Motor neuron (in vitro differentiated cells): ENCODE data around the gene HDDC3. TPM values are rescaled to one million over a fixed set of nuclear protein-coding genes. Genes with fewer than 3 reads are reported as not detected.
A peak's percentile ranks its signal among the peaks of the same experiment; 100 is the strongest.

Experiments used
- ATAC-seq, 8 experiments: fragments of 200-7000 bp; cut with Tn5 transposase; replicated peaks in 6 of 8; 2 replicates each; pipeline ENCODE4 v1.8.0; 2021; ENCODE audit warnings: mild to moderate bottlenecking in 8 of 8, moderate library complexity in 8 of 8
- H3K27ac ChIP-seq, 2 donors: fragments of 250-450 bp; sonication (Bioruptor Pico); 2 replicates each; pipeline ENCODE4 v1.9.0; 2021; ENCODE audit warnings: antibody characterized with exemption in 2 of 2, mild to moderate bottlenecking in 2 of 2, moderate library complexity in 1 of 2
- H3K4me1 ChIP-seq, 2 donors: fragments of 250-450 bp; sonication (Bioruptor Pico); replicated peaks in 1 of 2; 2 replicates each; pipeline ENCODE4 v1.6.1; 2021; ENCODE audit warnings: antibody characterized with exemption in 2 of 2, mild to moderate bottlenecking in 2 of 2, moderate library complexity in 1 of 2
- H3K4me3 ChIP-seq, 5 donors: fragments of 250-450 bp; sonication (Bioruptor Pico); 2 replicates each; pipeline ENCODE4 v1.9.0; 2021; ENCODE audit warnings: antibody characterized with exemption in 5 of 5, mild to moderate bottlenecking in 5 of 5, moderate library complexity in 4 of 5
- WGBS, 10 experiments: fragments of 450-650 bp; shearing (Covaris generic); methylation state at CpG; one replicate each; pipeline ENCODE4 v1.0.0; 2022; 5-methylcytosine and 5-hydroxymethylcytosine counted together
- in situ Hi-C, 9 experiments: fragments of 400-800 bp; cut with MboI; loops; one replicate each; pipeline ENCODE4 v1.15.0; 2021; ENCODE audit warnings: low sequenced_read_pairs in 9 of 9, low pct_unique_long_range_greater_than_20kb in 2 of 9; ENCODE audit not compliant: unreplicated experiment in 9 of 9
- total RNA-seq, 8 experiments: library from RNA; unstranded; fragments of 300-600 nt; gene quantifications; 2 replicates each; pipeline versions ENCODE4 v1.2.3 to v1.2.4, GENCODE V29; 2022

HDDC3 gene
- total RNA-seq, 8 experiments from 2014 or later, result 10.1 to 22.4 (median 13.6) TPM

DNA sequence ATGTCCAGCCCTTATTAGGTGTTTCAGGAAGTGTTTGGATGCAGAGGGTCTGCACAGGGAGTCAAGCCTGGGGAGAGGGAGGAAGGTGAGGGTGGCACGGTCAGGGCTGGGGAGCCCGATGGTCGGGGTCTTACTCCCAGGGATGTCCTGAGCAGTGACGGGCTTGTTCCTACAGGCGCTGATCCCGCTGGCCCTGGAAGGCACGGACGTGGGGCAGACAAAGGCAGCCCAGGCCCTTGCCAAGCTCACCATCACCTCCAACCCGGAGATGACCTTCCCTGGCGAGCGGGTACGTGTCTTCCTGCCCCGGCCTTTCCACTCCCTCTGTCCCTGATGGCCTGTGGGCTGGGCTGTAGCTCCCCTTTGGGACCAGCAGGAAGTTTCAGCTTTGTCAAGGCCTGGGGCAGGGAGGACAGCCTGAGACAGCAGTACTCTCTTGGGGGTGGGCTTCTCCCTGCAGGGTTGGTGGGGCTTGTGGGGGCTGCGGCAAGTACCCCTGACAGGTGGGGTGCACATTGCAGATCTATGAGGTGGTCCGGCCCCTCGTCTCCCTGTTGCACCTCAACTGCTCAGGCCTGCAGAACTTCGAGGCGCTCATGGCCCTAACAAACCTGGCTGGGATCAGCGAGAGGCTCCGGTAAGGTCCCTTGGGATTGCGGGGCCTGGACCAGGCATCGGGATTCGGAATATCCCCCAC is 17.8 kb upstream of the HDDC3 start:
- Histone ChIP-seq H3K4me3 (no peak overlapping the region), H3K4me1 (peaks cover 2% of the 10 kb centered on the region in 2 donors), H3K27ac (no peak overlapping the region)
- in situ Hi-C loops, result loop anchor here in 2 of 9 experiments (10.0 to 25.0 kb wide), 3 partner anchors 85 to 287 kb away; no protein-coding TSS in a partner anchor
- WGBS, 10 experiments, result 87 to 100% (median 90%) methylated on average over 1 to 12 of the region's 23 CpGs; no CpG with 5 or more reads in 7 of the 10 experiments
- ATAC-seq, result no peak

DNA sequence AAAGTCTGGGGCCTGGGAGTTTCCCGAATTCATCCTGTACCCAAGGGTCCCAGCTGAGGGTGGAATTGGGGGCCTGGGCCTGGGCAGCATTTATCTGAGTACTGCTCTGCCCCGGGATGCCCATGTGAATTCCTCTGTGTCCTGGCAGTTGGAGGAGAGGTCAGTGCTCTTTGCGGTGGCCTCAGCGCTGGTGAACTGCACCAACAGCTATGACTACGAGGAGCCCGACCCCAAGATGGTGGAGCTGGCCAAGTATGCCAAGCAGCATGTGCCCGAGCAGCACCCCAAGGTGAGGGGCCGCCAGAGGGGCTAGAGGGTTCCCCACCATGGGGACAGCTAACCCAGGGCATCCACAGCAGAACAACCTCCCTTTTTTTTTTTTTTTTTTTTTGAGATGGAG is 16.2 kb upstream of the HDDC3 start:
- Histone ChIP-seq H3K27ac (no peak overlapping the region), H3K4me1 (no peaks in the 10 kb centered on the region), H3K4me3 (no peak overlapping the region)
- ATAC-seq, result no peak
- 85 to 93% (median 90%) methylated on average over 2 to 4 of the region's 8 CpGs; no CpG with 5 or more reads in 7 of the 10 experiments for WGBS, 10 experiments
- in situ Hi-C loops, result no loop called here

DNA sequence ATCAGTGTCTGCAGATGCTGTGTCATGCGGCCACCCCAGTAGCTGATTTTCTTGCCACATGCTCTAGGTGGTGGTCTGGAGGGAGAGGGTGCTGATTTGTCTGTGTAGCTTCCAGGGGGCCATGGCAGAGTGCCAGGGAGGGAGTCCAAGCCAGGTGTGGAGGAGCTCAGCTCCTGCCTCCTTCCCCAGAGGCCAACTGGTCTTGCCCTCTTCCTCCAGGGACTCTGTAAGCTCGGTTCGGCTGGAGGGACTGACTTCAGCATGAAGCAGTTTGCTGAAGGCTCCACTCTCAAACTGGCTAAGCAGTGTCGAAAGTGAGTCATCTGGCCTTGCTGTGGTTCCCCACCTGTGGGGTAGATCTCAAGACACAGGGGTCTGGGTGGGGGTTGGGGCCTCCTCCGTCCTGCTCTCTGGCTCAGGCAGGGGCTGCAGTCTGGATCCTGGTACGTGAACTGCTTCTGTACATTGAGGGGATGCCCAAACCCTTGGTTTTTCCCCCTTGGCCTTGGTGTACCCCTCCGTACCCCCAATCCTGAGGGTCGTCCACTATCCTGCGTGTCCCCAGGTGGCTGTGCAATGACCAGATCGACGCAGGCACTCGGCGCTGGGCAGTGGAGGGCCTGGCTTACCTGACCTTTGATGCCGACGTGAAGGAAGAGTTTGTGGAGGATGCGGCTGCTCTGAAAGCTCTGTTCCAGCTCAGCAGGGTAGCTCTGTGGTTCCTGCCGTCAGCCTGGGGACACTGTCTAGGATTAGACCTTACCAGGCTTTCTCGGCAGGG is 15.4 kb upstream of the HDDC3 start:
- WGBS, 10 experiments, result 80 to 100% (median 100%) methylated on average over 2 to 10 of the region's 18 CpGs; no CpG with 5 or more reads in 3 of the 10 experiments
- Histone ChIP-seq H3K4me1 (no peaks in the 10 kb centered on the region), H3K27ac (no peak overlapping the region), H3K4me3 (no peak overlapping the region)
- in situ Hi-C loops, result no loop called here
- no peak for ATAC-seq

- H3K4me1 ChIP-seq, result no peaks in the 10 kb centered on the region
- ATAC-seq, result no peak
- no peak overlapping the region for H3K4me3 ChIP-seq
- WGBS, 10 experiments, result 61 to 100% (median 89%) methylated on average over 1 to 3 of the region's 8 CpGs; no CpG with 5 or more reads in 5 of the 10 experiments
- no peak overlapping the region for H3K27ac ChIP-seq
- in situ Hi-C loops, result no loop called here
Measured at GRCh38 chr15:90946941-90947576, 14.7 kb upstream of the HDDC3 start.

DNA sequence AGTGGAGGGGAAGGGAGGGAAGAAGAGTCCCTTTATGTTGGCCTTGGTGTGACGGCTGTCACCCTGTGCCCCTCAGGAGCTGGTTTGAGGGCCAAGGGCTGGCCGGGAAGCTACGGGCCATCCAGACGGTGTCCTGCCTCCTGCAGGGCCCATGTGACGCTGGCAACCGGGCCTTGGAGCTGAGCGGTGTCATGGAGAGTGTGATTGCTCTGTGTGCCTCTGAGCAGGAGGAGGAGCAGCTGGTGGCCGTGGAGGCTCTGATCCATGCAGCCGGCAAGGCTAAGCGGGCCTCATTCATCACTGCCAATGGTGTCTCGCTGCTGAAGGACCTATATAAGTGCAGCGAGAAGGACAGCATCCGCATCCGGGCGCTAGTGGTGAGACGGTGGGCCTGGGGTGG is 14.2 kb upstream of the HDDC3 start:
- in situ Hi-C loops, result no loop called here

DNA sequence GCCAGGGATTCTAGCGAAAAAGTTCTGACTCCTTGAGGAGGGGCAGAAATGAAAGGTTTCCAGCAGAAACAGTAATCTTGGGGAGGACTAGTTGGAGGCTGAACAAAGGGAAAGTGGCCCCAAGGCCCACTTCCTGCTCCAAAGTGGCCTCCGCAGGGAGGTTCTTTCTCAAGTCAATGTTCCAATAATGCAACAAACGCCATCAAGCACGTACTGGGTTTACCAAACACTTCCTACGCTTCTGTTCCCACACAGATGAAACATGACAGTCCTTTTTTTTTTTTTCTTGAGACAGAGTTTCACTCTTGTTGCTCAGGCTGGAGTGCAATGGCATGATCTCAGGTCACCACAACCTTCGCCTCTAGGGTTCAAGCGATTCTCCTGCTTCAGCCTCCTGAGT is 12.7 kb upstream of the HDDC3 start:
- Histone ChIP-seq H3K4me3 (no peak overlapping the region), H3K4me1 (no peaks in the 10 kb centered on the region), H3K27ac (no peak overlapping the region)
- ATAC-seq, result no peak
- in situ Hi-C loops, result no loop called here
- WGBS, 10 experiments, result 67 to 100% (median 98%) methylated on average over 1 to 5 of the region's 7 CpGs; no CpG with 5 or more reads in 2 of the 10 experiments

More for the DNA sequence above, 14.2 kb upstream of the HDDC3 start:
- H3K27ac ChIP-seq, result no peak overlapping the region
- WGBS, 10 experiments, result 75 to 100% (median 81%) methylated on average over 1 to 9 of the region's 16 CpGs; no CpG with 5 or more reads in 7 of the 10 experiments
- no peak overlapping the region for H3K4me3 ChIP-seq
- H3K4me1 ChIP-seq, result no peaks in the 10 kb centered on the region
- ATAC-seq, result peak in 5 of 8 experiments; percentile 29 to 61 (median 53)

DNA sequence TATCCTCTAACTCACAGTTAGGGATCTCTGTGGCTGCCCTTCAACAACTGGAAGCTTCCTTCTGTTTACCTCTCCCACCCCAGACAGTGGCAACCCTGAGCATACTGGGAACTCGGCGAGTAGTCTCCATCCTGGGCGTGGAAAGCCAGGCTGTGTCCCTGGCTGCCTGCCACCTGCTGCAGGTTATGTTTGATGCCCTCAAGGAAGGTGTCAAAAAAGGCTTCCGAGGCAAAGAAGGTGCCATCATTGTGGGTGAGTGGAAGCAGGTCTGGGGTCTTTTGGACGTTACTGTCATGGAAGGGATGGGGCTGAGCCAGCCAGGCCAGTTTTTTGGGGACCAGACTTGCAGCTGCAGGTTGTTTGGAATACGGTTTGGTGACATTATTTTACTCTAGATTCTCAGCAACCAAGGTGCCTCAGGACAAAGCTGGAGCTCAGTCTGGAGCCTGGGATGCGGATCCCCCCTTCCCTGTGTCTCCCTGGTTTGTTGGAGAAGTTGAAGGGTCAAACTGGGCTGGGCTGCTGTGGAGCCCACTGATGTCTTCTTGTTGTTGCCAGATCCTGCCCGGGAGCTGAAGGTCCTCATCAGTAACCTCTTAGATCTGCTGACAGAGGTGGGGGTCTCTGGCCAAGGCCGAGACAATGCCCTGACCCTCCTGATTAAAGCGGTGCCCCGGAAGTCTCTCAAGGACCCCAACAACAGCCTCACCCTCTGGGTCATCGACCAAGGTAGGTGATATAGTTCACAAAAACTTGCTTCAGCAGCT is 10.2 kb upstream of the HDDC3 start:
- no peak overlapping the region for H3K4me3 ChIP-seq
- ATAC-seq, result no peak
- in situ Hi-C loops, result no loop called here
- H3K27ac ChIP-seq, result no peak overlapping the region
- no peaks in the 10 kb centered on the region for H3K4me1 ChIP-seq
- 75 to 100% (median 98%) methylated on average over 1 to 9 of the region's 12 CpGs; no CpG with 5 or more reads in 2 of the 10 experiments for WGBS, 10 experiments

- in situ Hi-C loops, result no loop called here
- 93 to 100% (median 95%) methylated on average over 1 to 4 of the region's 4 CpGs; no CpG with 5 or more reads in 4 of the 10 experiments for WGBS, 10 experiments
Measured at GRCh38 chr15:90941038-90941437, 8.7 kb upstream of the HDDC3 start.

GRCh38 chr15:90939756-90940155 is 7.4 kb upstream of the HDDC3 start:
- WGBS, 10 experiments, result 80 to 100% (median 94%) methylated on average over 1 to 4 of the region's 7 CpGs; no CpG with 5 or more reads in 4 of the 10 experiments
- no peak for ATAC-seq
- in situ Hi-C loops, result no loop called here

More at GRCh38 chr15:90941038-90941437, 8.7 kb upstream of the HDDC3 start:
- H3K27ac ChIP-seq, result no peak overlapping the region
- H3K4me3 ChIP-seq, result no peak overlapping the region
- ATAC-seq, result no peak
- peaks cover 3 to 7% of the 10 kb centered on the region in 2 donors for H3K4me1 ChIP-seq

DNA sequence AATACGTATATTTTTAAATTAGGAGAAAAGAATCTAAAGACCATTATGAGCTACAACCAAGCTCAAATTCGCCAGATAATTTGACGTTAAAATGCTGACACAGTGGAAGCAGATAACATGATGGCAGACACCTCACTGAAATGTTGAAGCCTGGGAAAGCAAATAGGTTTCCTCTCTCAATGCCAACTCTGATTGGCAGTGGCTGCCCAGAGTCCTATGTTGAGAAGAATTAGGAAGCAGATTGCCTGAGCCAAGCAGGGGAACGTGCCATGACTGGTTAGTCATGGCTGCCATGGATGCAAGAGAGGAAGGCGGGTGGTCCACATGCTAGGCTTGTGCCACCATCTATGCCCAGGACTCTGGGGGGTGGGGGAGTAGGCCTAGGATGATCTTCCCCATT is 5.9 kb upstream of the HDDC3 start:
- WGBS, 10 experiments, result 92 to 100% (median 96%) methylated on average over 2 to 4 of the region's 5 CpGs; no CpG with 5 or more reads in 1 of the 10 experiments
- Histone ChIP-seq H3K4me1 (peaks cover 8 to 14% of the 10 kb centered on the region in 2 donors), H3K4me3 (no peak overlapping the region), H3K27ac (no peak overlapping the region)
- in situ Hi-C loops, result no loop called here
- ATAC-seq, result no peak

More at GRCh38 chr15:90939756-90940155, 7.4 kb upstream of the HDDC3 start:
- Histone ChIP-seq H3K4me3 (no peak overlapping the region), H3K27ac (no peak overlapping the region), H3K4me1 (peaks cover 5 to 10% of the 10 kb centered on the region in 2 donors)

DNA sequence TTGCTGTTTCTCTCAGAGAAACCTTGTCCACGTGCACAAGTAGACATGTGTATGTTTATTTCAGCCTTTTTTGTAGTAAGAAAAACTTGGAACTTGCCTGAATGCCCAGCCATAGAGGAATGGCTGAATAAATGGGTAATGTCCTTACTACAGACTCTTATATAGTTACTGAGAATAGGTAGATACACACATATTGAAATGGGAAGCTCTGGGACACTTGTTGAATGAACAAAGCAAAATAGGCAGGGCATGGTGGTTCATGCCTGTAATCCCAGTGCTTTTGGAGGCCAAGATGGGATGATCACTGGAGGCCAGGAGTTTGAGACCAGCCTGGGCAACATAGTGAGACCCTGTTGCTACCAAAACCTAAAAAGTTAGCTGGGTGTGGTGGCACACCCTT is 4.5 kb upstream of the HDDC3 start:
- Histone ChIP-seq H3K4me3 (no peak overlapping the region), H3K4me1 (peaks cover 8 to 15% of the 10 kb centered on the region in 2 donors), H3K27ac (no peak overlapping the region)
- ATAC-seq, result no peak
- in situ Hi-C loops, result no loop called here
- WGBS, 10 experiments, result 0 to 86% (median 67%) methylated on average over 1 of the region's 1 CpG; no CpG with 5 or more reads in 3 of the 10 experiments
